ENCODE results near the gene FOXL3. TPM values are rescaled to one million over a fixed set of nuclear protein-coding genes. Genes with fewer than 3 reads are reported as not detected.

Gene FOXL3
- total RNA-seq, 1 experiment from 2014 or later = not detected

- DNase-seq = no peak
- no TSS peak for BruUV-seq (replicated peaks)
- no peaks in the 10 kb centered on the region for H3K36me3 Mint-ChIP-seq (ENCODE audit: insufficient read depth, unreplicated experiment)
- no peak for TF ChIP-seq CTCF (IDR thresholded peaks at IDR 0.05; ENCODE audit: unreplicated experiment)
- intact Hi-C loops (cut with micrococcal nuclease; ENCODE audit: unreplicated experiment) = no loop called here
- CTCF ChIA-PET = interaction anchor here (0.7 kb wide), 1 partner anchor 14 kb away, joined by 3 read pairs; no protein-coding TSS in a partner anchor
- H3K9me3 Mint-ChIP-seq (ENCODE audit: low read depth, unreplicated experiment) = no peaks in the 10 kb centered on the region
- peaks cover 13% of the 10 kb centered on the region for H3K4me1 Mint-ChIP-seq (ENCODE audit: low read depth, unreplicated experiment)
- peaks cover 83% of the 10 kb centered on the region for H3K27me3 Mint-ChIP-seq (ENCODE audit: unreplicated experiment)
- H3K27ac Mint-ChIP-seq (ENCODE audit: unreplicated experiment) = no peak overlapping the region
- H3K4me3 Mint-ChIP-seq (ENCODE audit: low read depth, unreplicated experiment) = no peak overlapping the region
Measured at GRCh38 chr7:286266-286665, 3.7 kb upstream of the FOXL3 start.

DNA sequence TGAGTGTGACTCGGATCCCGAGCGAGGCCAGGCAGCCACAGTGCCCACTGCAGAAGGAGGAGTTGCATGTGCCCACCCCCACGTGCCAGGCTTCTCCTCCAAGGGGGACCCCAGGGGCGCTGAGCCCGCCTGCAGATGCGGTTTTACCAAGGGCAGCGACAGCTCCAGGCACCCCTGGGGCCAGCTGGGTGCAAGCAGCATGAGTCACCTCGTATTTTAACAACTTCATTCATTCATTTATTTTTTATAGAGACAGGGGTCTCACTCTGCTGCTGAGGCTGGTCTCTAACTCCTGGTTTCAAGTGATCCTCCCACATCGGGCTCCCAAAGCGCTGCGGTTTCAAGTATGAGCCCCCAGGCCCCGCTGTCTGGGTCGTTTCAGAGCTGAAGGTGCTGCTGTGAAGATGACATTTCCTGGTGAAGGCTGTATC is 1.3 kb upstream of the FOXL3 start:
- BruUV-seq (replicated peaks) = no TSS peak
- peaks cover 83% of the 10 kb centered on the region for H3K27me3 Mint-ChIP-seq (ENCODE audit: unreplicated experiment)
- no peak overlapping the region for H3K4me3 Mint-ChIP-seq (ENCODE audit: low read depth, unreplicated experiment)

DNA sequence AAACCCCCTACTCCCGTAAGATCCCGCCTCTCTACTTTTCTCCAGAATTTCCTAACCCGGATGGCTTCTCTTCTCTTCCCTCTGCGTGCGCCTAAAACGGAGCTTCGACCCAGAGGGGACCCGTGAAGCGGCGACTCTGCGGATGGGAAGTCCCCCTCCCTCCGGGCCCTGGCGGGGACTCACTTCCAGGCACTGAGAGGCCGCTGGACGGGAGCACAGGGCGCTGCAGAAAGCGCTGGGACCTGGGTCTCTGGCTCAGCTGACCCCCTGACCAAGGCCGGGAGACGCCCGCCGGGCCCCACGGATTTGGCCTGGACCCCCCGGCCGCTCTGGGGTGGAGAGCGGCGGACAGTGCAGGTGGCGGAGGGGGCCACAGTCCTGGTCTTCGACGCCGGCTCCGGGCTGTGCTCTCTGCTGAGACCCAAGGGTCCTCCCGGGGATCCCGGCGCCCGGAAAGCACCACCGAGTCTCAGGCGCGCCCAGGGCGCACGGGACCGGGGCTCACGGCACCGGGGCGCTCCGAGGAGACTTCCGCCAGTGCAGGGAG is 688 bp upstream of the FOXL3 start:
- Mint-ChIP-seq H3K9me3 (ENCODE audit: low read depth, unreplicated experiment) (no peaks in the 10 kb centered on the region), H3K4me3 (ENCODE audit: low read depth, unreplicated experiment) (no peak overlapping the region), H3K36me3 (ENCODE audit: insufficient read depth, unreplicated experiment) (no peaks in the 10 kb centered on the region), H3K27me3 (ENCODE audit: unreplicated experiment) (peaks cover 83% of the 10 kb centered on the region), H3K27ac (ENCODE audit: unreplicated experiment) (no peak overlapping the region), H3K4me1 (ENCODE audit: low read depth, unreplicated experiment) (peaks cover 13% of the 10 kb centered on the region)
- CTCF ChIA-PET = no interaction called here
- DNase-seq = no peak
- intact Hi-C loops (cut with micrococcal nuclease; ENCODE audit: unreplicated experiment) = no loop called here
- no peak for TF ChIP-seq CTCF (IDR thresholded peaks at IDR 0.05; ENCODE audit: unreplicated experiment)
- BruUV-seq (replicated peaks) = no TSS peak

More for the DNA sequence above, 1.3 kb upstream of the FOXL3 start:
- Mint-ChIP-seq H3K36me3 (ENCODE audit: insufficient read depth, unreplicated experiment) (no peaks in the 10 kb centered on the region), H3K9me3 (ENCODE audit: low read depth, unreplicated experiment) (no peaks in the 10 kb centered on the region), H3K4me1 (ENCODE audit: low read depth, unreplicated experiment) (peaks cover 13% of the 10 kb centered on the region), H3K27ac (ENCODE audit: unreplicated experiment) (no peak overlapping the region)
- DNase-seq = no peak
- intact Hi-C loops (cut with micrococcal nuclease; ENCODE audit: unreplicated experiment) = no loop called here
- CTCF ChIA-PET = no interaction called here
- TF ChIP-seq CTCF (IDR thresholded peaks at IDR 0.05; ENCODE audit: unreplicated experiment) = no peak

DNA sequence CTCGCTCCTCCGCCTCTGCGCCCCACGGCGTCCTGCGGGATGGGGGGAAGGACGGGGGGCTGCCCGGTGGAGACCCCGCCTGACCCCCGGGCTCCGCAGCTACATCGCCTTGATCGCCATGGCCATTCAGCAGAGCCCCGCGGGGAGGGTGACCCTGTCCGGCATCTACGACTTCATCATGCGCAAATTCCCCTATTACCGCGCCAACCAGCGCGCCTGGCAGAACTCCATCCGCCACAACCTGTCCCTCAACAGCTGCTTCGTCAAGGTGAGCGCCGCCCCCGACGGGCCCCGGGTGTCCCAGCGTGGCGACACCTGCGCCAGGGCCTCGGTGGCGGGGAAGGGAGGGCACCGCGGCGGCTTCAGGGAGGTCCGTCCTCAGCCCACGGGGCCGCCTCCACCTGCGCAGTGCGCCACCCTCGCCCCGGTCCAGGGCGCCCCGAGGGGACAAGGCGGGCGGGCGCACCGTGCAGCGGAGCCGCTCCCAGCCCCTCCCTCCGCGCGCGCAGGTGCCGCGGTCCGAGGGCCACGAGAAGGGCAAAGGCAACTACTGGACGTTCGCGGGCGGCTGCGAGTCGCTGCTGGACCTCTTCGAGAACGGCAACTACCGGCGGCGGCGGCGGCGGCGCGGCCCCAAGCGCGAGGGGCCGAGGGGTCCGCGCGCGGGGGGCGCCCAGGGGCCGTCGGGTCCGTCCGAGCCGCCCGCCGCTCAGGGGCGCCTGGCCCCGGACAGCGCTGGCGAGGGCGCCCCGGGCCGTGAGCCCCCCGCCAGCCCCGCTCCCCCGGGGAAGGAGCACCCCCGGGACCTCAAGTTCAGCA is 793 bp downstream of the FOXL3 start:
- H3K4me1 Mint-ChIP-seq (ENCODE audit: low read depth, unreplicated experiment) = no peaks in the 10 kb centered on the region
- H3K36me3 Mint-ChIP-seq (ENCODE audit: insufficient read depth, unreplicated experiment) = no peaks in the 10 kb centered on the region
- TF ChIP-seq CTCF (IDR thresholded peaks at IDR 0.05; ENCODE audit: unreplicated experiment) = no peak
- intact Hi-C loops (cut with micrococcal nuclease; ENCODE audit: unreplicated experiment) = no loop called here
- H3K27ac Mint-ChIP-seq (ENCODE audit: unreplicated experiment) = no peak overlapping the region
- peaks cover 83% of the 10 kb centered on the region for H3K27me3 Mint-ChIP-seq (ENCODE audit: unreplicated experiment)
- CTCF ChIA-PET = no interaction called here
- no peak for DNase-seq
- H3K4me3 Mint-ChIP-seq (ENCODE audit: low read depth, unreplicated experiment) = no peak overlapping the region
- no peaks in the 10 kb centered on the region for H3K9me3 Mint-ChIP-seq (ENCODE audit: low read depth, unreplicated experiment)
- no TSS peak for BruUV-seq (replicated peaks)

Measured in Calu3 (cell line).